Activated naive CD8-positive, alpha-beta T cell (primary cell): ENCODE results near the gene ZBTB7A.

Experiments used
- H3K27ac Mint-ChIP-seq: one replicate; pipeline ENCODE4 v1.8.0; 2021; ENCODE audit warnings: mixed read lengths
- H3K27me3 Mint-ChIP-seq: one replicate; pipeline ENCODE4 v1.8.0; 2021; ENCODE audit warnings: mixed read lengths
- H3K36me3 Mint-ChIP-seq: one replicate; pipeline ENCODE4 v1.8.0; 2021; ENCODE audit warnings: mixed read lengths
- H3K4me1 Mint-ChIP-seq: one replicate; pipeline ENCODE4 v1.8.0; 2021; ENCODE audit warnings: low read depth, mixed read lengths
- H3K4me3 Mint-ChIP-seq: one replicate; pipeline ENCODE4 v1.8.0; 2021; ENCODE audit warnings: mild to moderate bottlenecking, mixed read lengths
- H3K9me3 Mint-ChIP-seq: one replicate; pipeline ENCODE4 v1.8.0; 2021; ENCODE audit warnings: low read depth, mixed read lengths

The ZBTB7A gene

DNA sequence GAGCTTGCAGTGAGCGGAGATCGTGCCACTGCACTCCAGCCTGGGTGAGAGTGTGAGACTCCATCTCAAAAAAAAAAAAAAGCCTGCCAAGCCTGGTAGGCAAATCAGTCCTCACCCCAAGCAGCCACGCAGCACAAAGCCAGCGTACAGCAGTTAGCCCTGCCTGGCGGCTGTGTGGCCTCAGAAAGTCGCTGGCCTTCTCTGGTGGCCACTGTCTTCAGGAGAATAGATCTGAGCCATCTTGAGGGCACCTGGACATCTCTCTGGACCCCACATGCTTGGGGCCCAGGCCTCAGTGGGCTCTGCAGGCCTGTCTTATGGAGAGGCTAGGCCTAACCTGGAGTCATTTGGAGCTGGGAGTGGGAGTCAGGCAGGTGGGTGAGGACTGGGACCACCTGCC lies 36.1 kb downstream of the ZBTB7A start:
- H3K4me1 Mint-ChIP-seq, result no peaks in the 10 kb centered on the region
- no peaks in the 10 kb centered on the region for H3K27me3 Mint-ChIP-seq
- no peak overlapping the region for H3K4me3 Mint-ChIP-seq
- H3K9me3 Mint-ChIP-seq, result no peaks in the 10 kb centered on the region
- no peak overlapping the region for H3K27ac Mint-ChIP-seq
- H3K36me3 Mint-ChIP-seq, result no peaks in the 10 kb centered on the region

- no peak overlapping the region for H3K27ac Mint-ChIP-seq
- H3K9me3 Mint-ChIP-seq, result no peaks in the 10 kb centered on the region
- H3K36me3 Mint-ChIP-seq, result no peaks in the 10 kb centered on the region
- H3K27me3 Mint-ChIP-seq, result no peaks in the 10 kb centered on the region
- no peak overlapping the region for H3K4me3 Mint-ChIP-seq
- H3K4me1 Mint-ChIP-seq, result no peaks in the 10 kb centered on the region
These were observed 37.5 kb downstream of the ZBTB7A start for GRCh38 chr19:4029247-4029614.

- no peaks in the 10 kb centered on the region for H3K9me3 Mint-ChIP-seq
- H3K27me3 Mint-ChIP-seq, result no peaks in the 10 kb centered on the region
- H3K4me1 Mint-ChIP-seq, result no peaks in the 10 kb centered on the region
- H3K36me3 Mint-ChIP-seq, result no peaks in the 10 kb centered on the region
- no peak overlapping the region for H3K27ac Mint-ChIP-seq
- H3K4me3 Mint-ChIP-seq, result no peak overlapping the region
These were observed 38.1 kb downstream of the ZBTB7A start for GRCh38 chr19:4028334-4029246.

- Mint-ChIP-seq H3K9me3 (no peaks in the 10 kb centered on the region), H3K4me1 (no peaks in the 10 kb centered on the region), H3K27me3 (no peaks in the 10 kb centered on the region), H3K4me3 (no peak overlapping the region), H3K27ac (no peak overlapping the region), H3K36me3 (no peaks in the 10 kb centered on the region)
These were observed 39.6 kb downstream of the ZBTB7A start for GRCh38 chr19:4027146-4027545.

DNA sequence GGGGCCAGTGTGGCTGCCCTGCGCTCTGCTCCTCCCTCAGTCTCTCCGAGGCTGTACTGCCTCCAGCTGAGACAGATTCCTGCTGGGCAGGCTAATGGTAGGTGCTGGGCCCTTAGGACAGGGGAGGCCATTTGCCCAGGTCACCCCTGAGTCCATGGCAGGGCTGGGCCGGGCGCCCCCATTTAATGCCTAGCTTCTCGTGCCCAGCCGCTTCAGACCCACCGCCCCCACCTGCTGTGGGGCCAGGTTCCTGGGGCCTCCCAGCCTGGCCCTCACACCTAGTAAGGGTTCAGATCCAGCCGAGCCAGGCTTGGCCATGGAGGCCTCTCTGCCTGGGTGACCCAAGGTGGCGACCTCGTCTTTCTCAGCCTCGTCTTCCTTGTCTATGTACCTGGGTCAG lies 41.4 kb downstream of the ZBTB7A start:
- Mint-ChIP-seq H3K27ac (no peak overlapping the region), H3K4me1 (no peaks in the 10 kb centered on the region), H3K36me3 (peaks cover 2% of the 10 kb centered on the region), H3K4me3 (no peak overlapping the region), H3K9me3 (no peaks in the 10 kb centered on the region), H3K27me3 (no peaks in the 10 kb centered on the region)

DNA sequence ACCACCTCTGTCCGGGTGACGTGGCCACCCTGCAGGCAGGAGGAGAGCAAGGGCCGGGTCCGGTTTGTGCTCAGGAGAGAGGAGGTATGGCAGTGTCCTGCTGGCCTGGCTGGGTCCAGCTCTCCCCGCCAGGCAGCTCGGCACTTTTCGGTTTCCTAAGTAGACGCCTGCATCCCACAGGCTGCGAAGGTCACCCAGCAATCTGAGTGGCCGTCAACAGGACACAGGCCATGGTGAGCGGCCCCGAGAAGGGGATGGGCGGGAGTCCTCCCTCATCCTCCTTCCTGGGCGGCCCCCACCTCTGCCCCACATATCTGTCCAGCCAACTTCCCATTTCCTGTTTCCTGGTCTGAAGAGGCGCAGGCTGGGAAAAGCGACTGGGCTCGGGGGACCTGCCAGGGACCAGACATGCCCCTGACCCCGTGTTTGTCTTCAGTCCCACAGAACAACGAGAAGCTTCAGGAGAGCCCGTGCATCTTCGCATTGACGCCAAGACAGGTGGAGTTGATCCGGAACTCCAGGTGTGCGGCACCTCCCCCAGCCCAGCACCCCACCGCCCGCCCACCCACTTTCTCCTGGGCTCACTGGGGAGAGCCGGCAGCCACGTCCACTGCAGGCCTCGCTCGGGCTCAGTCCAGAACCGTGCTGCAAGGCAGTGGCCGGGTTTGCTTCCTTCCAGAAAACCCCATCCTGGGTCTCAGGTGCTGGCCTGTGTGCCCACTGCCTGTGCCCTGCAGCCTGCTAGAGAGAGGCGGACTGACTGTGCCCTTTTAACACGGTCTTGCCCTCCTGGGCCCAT lies 42.9 kb downstream of the ZBTB7A start:
- Mint-ChIP-seq H3K36me3 (peaks cover 2% of the 10 kb centered on the region), H3K9me3 (no peaks in the 10 kb centered on the region), H3K27ac (no peak overlapping the region), H3K27me3 (no peaks in the 10 kb centered on the region), H3K4me1 (no peaks in the 10 kb centered on the region), H3K4me3 (no peak overlapping the region)

- Mint-ChIP-seq H3K27me3 (no peaks in the 10 kb centered on the region), H3K4me1 (peaks cover 7% of the 10 kb centered on the region), H3K36me3 (peaks cover 2% of the 10 kb centered on the region), H3K4me3 (no peak overlapping the region), H3K9me3 (no peaks in the 10 kb centered on the region), H3K27ac (no peak overlapping the region)
These were observed 47.1 kb downstream of the ZBTB7A start for GRCh38 chr19:4019578-4019977.

DNA sequence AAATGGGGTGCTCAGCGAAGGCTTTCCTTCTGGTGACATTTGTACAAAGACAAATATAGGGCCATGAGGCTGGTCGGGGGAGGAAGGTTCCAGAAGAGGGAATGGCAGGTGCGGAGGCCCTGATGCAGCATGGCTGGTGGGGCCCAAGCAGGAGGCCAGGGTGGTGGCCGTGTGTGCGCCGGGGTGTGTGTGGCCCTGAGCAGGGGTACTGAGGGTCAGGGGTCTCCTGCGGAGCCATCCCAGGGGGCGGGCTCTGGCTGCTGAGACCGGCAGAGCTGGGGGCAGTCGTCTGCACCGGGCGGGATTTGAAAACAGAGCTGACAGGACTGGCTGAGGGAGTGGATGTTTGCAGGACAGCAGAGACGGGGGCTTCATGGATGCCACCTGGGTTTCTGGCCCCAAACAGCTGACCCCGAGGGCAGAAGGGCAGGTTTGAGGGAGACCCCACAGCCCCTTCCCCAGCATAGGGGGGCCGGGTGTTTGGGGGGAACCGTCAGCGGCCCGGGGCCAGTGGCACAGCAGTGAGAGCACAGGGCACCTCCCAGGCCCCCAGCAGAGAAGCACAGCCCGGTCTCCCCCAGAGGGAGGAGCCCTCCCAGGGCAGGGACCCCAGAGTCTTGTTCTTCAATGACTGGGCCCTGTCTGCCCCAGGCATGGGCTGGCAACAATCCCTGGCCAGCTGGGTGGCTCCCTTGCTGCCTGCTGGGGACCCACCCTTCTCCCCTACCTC lies 47.8 kb downstream of the ZBTB7A start:
- no peak overlapping the region for H3K4me3 Mint-ChIP-seq
- peaks cover 10% of the 10 kb centered on the region for H3K4me1 Mint-ChIP-seq
- no peaks in the 10 kb centered on the region for H3K27me3 Mint-ChIP-seq
- H3K9me3 Mint-ChIP-seq, result no peaks in the 10 kb centered on the region
- peaks cover 2% of the 10 kb centered on the region for H3K36me3 Mint-ChIP-seq
- no peak overlapping the region for H3K27ac Mint-ChIP-seq

DNA sequence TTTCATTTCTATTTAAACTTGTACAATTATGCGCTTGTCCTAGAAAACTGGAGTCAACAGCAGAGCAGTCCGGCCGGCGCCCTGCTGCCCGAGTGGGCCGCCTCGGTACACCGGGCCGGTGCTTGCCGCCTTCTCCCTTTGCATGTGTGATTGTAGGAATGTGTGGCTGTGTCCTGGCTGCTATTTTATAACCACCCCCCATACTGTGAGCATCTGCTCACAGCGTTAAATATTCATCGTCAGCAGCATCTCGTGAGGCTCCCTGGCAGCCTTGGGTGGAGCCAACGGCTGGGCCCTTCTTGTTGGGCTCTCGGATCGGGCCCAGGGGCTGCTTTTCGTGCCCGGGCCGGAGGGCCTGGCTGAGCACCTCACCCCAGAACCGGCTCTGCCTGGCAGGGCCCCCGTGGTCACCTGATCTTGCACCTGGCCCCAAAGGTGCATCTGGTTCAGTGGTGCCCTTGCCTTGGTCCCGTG lies 48.5 kb downstream of the ZBTB7A start:
- peaks cover 10% of the 10 kb centered on the region for H3K4me1 Mint-ChIP-seq
- H3K36me3 Mint-ChIP-seq, result peaks cover 2% of the 10 kb centered on the region
- H3K27ac Mint-ChIP-seq, result no peak overlapping the region
- H3K4me3 Mint-ChIP-seq, result no peak overlapping the region
- H3K9me3 Mint-ChIP-seq, result no peaks in the 10 kb centered on the region
- no peaks in the 10 kb centered on the region for H3K27me3 Mint-ChIP-seq

DNA sequence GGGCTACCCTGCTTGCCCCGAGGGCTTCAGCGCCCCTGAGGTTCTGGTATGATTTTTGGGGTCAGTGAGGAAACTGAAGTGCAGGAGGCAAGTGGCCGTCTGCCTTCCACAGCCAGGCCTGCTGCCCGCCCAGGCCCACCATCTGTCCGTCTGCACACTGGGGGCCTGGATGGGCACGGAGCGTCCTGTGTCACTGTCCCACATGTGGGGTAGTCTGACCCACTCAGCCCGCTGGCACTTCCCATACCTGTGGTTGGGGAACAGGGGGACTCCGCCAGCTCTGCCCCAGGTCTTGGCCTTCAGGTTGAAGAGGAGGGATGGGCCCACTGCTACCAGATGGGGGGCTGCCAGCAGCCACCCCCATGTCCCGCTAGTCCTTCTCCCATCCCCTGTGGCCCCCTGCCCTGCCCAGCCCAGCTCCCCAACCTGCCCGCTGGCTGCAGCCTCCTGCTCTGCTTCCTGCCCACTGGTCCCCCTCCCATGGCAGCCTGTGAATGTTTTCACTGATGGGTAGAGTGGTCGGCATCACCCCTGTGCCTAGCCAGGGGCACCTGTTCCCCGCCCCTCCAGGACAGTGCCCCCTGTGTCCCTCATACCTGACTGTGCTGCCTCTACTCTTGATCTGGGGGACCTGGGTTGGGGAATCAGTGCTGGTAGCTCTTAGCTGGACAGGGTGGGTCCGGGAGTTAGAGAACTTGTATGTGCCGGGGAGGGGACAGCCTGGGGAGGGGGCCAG lies 49.6 kb downstream of the ZBTB7A start:
- Mint-ChIP-seq H3K4me1 (peaks cover 13% of the 10 kb centered on the region), H3K27ac (no peak overlapping the region), H3K4me3 (no peak overlapping the region), H3K36me3 (peaks cover 2% of the 10 kb centered on the region), H3K9me3 (no peaks in the 10 kb centered on the region), H3K27me3 (no peaks in the 10 kb centered on the region)

DNA sequence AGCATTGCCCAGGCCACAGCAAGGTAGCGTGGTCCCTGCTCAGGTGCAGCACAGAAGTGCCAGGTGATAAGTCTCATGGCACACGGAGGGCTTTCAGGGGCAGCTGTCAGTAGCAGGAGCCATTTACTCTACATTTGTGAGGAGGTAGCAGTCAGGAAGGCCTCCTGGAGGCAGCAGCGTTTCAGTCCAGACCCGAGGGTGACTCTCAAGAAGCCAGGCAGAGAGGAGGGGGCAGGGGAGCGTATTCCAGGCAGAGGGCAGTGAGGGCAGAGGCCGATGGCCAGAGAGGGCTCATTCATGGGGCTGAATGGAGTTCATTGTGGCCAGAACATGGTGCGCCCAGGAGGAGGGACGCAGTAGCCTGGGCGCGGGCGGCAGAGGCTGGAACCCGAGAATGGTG lies 50.2 kb downstream of the ZBTB7A start:
- Mint-ChIP-seq H3K27ac (no peak overlapping the region), H3K4me1 (peaks cover 13% of the 10 kb centered on the region), H3K4me3 (no peak overlapping the region), H3K36me3 (no peaks in the 10 kb centered on the region), H3K9me3 (no peaks in the 10 kb centered on the region), H3K27me3 (no peaks in the 10 kb centered on the region)

GRCh38 chr19:4015705-4016402 lies 50.8 kb downstream of the ZBTB7A start:
- Mint-ChIP-seq H3K4me1 (peaks cover 19% of the 10 kb centered on the region), H3K27ac (no peak overlapping the region), H3K36me3 (no peaks in the 10 kb centered on the region), H3K9me3 (no peaks in the 10 kb centered on the region), H3K4me3 (no peak overlapping the region), H3K27me3 (no peaks in the 10 kb centered on the region)

DNA sequence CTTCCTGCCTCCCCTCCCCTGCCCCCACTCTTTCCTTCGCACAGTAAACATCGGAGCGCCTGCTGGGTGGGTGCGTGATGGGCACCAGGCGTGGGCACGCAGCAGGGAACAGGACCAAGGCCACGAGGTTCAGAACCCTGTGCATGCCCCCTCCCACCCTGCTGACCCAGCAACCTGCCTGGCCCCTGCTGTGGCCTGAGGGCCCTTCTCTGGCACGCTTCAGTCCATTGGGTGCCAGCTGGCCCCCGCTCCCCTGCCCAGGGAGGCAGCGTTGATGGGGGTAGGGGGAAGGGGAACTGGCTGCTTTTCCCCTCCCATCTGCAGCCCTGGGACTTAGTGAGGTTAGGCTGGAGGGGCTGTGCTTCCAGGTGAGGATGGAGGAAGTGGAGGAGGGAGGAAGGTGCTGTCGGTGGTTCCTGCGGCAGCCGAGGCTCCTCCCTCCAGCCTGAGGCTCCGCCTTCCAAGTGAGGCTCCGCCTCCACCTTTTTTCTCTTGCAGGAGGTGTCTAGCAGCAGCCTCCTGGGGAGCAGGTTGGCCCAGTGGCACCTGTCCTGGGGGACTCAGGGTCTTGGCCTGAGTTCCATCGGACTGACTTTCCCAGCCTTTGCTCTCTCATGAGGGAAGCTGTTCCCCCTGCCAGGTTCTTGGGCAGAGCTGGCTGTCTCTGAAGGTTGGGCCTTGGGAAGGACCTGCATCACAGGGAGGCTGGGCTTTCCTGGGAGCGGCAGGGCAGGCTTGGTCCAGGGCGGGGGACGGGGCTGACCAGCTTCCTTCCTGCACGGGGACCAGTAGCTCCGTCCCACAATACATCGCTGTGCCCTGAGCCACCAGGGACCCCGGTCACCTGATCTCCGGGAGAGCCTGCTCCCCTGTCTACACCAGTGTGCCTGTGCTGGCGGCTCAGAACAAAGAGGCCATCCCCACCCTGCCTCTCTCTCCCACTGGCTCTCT lies 51.9 kb downstream of the ZBTB7A start:
- H3K9me3 Mint-ChIP-seq, result no peaks in the 10 kb centered on the region
- H3K36me3 Mint-ChIP-seq, result no peaks in the 10 kb centered on the region
- no peak overlapping the region for H3K27ac Mint-ChIP-seq
- peaks cover 20% of the 10 kb centered on the region for H3K4me1 Mint-ChIP-seq
- no peaks in the 10 kb centered on the region for H3K27me3 Mint-ChIP-seq
- H3K4me3 Mint-ChIP-seq, result no peak overlapping the region
